HG03039 (cell line): Measurements from ENCODE around the gene CPA1.

ENCODE experiments used
- ATAC-seq: cut with Tn5 transposase; IDR thresholded peaks from one replicate; pipeline ENCODE4 v1.9.1; 2021; ENCODE audit warnings: mild to moderate bottlenecking, moderate library complexity; ENCODE audit not compliant: unreplicated experiment

CPA1 gene

GRCh38 chr7:130393841-130394411, 13.6 kb downstream of the CPA1 start:
- ATAC-seq = no peak

GRCh38 chr7:130394421-130395195, 14.3 kb downstream of the CPA1 start:
- ATAC-seq = no peak

GRCh38 chr7:130395421-130395820, 15.1 kb downstream of the CPA1 start:
- ATAC-seq = no peak

- no peak for ATAC-seq
Observed at GRCh38 chr7:130396109-130396508, 15.8 kb downstream of the CPA1 start.

GRCh38 chr7:130397051-130397757, 16.9 kb downstream of the CPA1 start:
- no peak for ATAC-seq

- no peak for ATAC-seq
Observed at GRCh38 chr7:130397758-130398073, 17.4 kb downstream of the CPA1 start.

GRCh38 chr7:130398526-130399090, 18.3 kb downstream of the CPA1 start:
- ATAC-seq = no peak

- no peak for ATAC-seq
Observed at GRCh38 chr7:130400120-130400572, 19.9 kb downstream of the CPA1 start.

- no peak for ATAC-seq
Observed at GRCh38 chr7:130401101-130401500, 20.8 kb downstream of the CPA1 start.

GRCh38 chr7:130401578-130401977, 21.3 kb downstream of the CPA1 start:
- no peak for ATAC-seq

GRCh38 chr7:130405003-130405402, 24.7 kb downstream of the CPA1 start:
- ATAC-seq = no peak

- ATAC-seq = no peak
Observed at GRCh38 chr7:130409067-130409711, 28.9 kb downstream of the CPA1 start.

GRCh38 chr7:130409712-130410072, 29.4 kb downstream of the CPA1 start:
- ATAC-seq = no peak

- no peak for ATAC-seq
Observed at GRCh38 chr7:130410868-130411541, 30.7 kb downstream of the CPA1 start.

- ATAC-seq = no peak
Observed at GRCh38 chr7:130413201-130413600, 32.9 kb downstream of the CPA1 start.

- no peak for ATAC-seq
Observed at GRCh38 chr7:130415006-130415405, 34.7 kb downstream of the CPA1 start.

GRCh38 chr7:130417213-130417612, 36.9 kb downstream of the CPA1 start:
- no peak for ATAC-seq

- ATAC-seq = no peak
Observed at GRCh38 chr7:130418306-130418705, 38.0 kb downstream of the CPA1 start.

- no peak for ATAC-seq
Observed at GRCh38 chr7:130419658-130420057, 39.4 kb downstream of the CPA1 start.

GRCh38 chr7:130420943-130421578, 40.8 kb downstream of the CPA1 start:
- ATAC-seq = no peak
